Suppressor macrophage treated with lipopolysaccharide for 4 hours (primary cell): ENCODE data around the gene ATP7A.
A peak's percentile ranks its signal among the peaks of the same experiment; 100 is the strongest.
"Not testable (repeated sequence)": the region's sequence is repeated elsewhere in the genome, so short reads cannot be mapped to it uniquely, and the experiment has no call there.

Experiments
- DNase-seq: peaks from one replicate; pipeline ENCODE4 v3.0.0-alpha.2; 2020

ATP7A gene

DNA sequence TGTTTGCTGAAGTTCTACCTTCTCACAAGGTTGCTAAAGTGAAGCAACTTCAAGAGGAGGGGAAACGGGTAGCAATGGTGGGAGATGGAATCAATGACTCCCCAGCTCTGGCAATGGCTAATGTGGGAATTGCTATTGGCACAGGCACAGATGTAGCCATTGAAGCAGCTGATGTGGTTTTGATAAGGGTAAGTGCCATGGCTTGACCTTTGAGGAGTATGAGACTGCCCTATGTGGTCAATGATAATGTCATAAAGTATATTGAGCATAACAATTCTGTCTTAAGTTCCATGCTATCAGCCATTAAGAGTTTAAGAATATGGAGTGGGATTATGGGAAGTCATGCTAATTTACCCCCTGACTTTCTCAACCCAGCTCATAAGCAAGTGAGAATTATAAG lies 132.1 kb downstream of the ATP7A start:
- no peak for DNase-seq

GRCh38 chrX:78046362-78046761 lies 135.9 kb downstream of the ATP7A start:
- no peak for DNase-seq

DNA sequence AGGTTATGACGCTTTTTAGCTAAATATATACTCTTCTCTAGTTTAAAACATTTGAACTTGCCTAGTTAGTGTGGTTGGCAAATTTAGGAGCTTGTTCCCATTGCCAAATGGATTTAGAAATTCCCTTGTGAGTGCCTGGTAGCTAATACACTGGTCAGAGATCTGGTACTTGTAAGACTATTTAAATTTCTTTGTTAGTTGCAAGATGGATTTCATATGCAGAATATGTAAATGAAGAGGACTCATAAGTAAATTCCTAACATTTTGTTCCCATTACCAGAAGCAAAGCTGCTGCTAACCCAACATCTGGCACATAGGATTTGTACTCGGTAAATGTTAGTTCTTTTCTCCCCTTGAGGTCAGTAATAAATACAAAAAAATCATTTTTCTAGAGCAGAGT lies 137.6 kb downstream of the ATP7A start:
- no peak for DNase-seq

- DNase-seq: no peak
Observed at GRCh38 chrX:78063687-78064086, 153.2 kb downstream of the ATP7A start.

DNA sequence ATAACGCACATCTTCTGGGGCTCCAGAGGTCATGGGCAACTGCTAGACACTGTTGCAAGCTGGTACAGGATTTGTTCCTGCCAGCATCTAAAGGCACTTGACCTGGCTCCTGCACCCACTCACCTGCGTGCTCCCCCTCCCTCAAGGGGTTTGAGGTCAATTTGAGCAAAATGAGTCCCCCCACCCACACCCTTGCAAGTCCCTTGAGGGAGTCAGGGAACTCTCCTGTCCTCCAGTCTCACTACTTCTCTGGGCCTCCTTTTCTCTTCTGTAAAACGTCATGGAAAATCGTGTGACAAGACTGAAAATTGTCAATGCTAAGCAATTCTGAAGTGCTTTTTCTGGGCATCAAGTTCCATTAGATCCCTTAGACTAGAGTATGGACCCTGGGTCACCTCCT lies 153.7 kb downstream of the ATP7A start:
- DNase-seq: no peak

GRCh38 chrX:78064698-78065601 lies 154.5 kb downstream of the ATP7A start:
- peak; percentile 59 for DNase-seq

DNA sequence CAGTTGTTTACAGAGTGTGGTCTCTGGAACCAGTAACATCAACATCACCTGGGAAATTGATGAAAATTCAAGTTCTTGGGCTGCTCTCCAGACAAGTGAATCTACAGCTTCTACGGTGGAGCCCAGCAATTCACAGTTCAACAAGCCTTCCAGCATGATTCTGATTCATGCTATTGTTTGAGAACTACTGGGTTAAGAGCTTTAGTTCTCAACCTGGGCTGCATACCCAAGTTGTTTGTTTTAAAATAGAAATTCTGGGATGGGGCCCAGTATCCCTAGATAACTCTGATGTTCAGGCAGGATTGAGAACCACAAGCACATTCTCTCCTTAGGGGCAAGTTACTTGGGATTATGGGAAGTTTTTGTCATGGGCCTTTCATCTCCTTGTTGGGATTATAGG lies 155.6 kb downstream of the ATP7A start:
- no peak for DNase-seq

DNA sequence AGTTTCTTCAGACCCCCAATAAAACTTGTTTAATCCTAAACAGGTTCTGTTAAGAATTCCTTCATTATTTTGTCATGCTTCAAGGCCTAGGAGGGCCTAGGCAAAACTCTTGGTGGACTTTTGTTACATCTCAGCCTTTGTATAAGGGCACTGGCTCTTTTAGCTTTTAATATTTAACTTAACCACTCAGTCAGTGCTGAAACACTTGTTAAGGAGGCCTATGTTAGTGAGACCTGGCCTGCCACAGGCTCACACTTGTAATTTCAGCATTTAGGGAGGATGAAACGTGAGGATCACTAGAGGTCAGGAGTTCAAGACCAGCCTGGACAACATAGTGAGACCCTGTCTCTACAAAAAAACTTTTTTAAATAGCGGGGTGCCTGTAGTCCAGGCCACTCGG lies 160.8 kb downstream of the ATP7A start:
- DNase-seq: no peak

GRCh38 chrX:78073147-78074077 lies 162.9 kb downstream of the ATP7A start:
- DNase-seq: not testable (repeated sequence)

DNA sequence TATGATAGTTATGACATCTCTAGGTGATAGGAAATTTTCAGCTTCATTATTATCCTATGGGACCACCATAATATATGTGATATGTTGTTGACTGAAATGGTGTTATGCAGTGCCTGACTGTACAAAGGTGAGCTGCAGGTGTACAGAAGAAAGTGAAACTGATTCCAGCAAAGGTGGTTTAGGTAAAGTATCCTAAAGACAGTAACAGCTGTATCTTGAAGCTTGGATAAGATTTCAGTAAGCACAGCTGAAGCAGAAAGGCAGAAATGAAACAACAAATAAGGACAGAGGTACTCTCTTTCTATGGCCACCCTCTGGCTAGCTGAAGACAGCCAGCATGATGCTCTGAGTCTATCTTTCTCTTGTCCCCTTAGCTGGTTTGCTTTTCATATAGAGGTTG lies 163.6 kb downstream of the ATP7A start:
- no peak for DNase-seq

- DNase-seq: no peak
Observed at GRCh38 chrX:78075787-78076389, 165.4 kb downstream of the ATP7A start.

DNA sequence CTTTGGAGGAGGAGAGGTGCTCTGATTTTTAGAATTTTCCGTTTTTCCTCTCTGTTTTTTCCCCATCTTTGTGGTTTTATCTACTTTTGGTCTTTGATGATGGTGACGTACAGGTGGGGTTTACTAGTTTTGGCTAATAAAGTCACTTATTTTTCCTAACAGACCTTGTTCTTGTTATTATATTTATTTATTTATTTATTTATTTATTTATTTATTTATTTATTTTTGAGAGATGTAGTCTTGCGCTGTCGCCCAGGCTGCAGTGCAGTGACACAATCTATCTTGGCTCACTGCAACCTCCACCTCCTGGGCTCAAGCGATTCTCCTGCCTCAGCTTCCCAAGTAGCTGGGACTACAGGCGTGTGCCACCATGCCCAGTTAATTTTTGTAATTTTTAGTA lies 170.9 kb downstream of the ATP7A start:
- DNase-seq: not testable (repeated sequence)

- no peak for DNase-seq
Observed at GRCh38 chrX:78092296-78092695, 181.8 kb downstream of the ATP7A start.

DNA sequence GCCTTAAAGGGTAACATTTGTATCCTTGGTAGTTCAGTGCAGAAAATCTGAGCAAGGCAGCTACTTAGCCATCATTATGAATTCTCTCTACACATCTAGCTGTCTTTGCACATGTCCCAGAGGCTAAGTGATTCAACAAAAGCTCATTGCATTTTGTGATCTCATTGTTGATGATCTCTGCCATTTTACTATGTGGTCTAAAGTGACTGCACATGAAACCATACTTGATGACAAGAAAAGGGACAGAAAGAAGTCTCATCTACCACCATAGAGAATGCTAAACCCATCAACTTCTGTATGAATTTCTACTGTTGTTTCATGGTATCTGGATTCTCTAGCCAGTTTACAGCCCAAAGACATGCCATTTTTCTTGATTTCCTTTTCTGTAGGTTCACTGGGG lies 187.6 kb downstream of the ATP7A start:
- no peak for DNase-seq
